Naive thymus-derived CD8-positive, alpha-beta T cell (primary cell): ENCODE results near the gene EPB41L2. TPM values are rescaled to one million over a fixed set of nuclear protein-coding genes. Genes with fewer than 3 reads are reported as not detected.
"Not testable (repeated sequence)": the region's sequence is repeated elsewhere in the genome, so short reads cannot be mapped to it uniquely, and the experiment has no call there.

Experiments
- ATAC-seq, 2 donors: fragments of 150-1000 bp; cut with Tn5 transposase in 1 of 2; sonication (Bioruptor Pico), chemical (Tn5 transposase) in 1 of 2; 1 replicate in 1 of 2; 2 replicates in 1 of 2; pipeline ENCODE4 v1.10.0; 2021; ENCODE audit warnings: mild to moderate bottlenecking in 2 of 2, moderate library complexity in 2 of 2
- POLR2A ChIA-PET: fragments of 350-600 bp; sonication (Branson Sonifier 250); formaldehyde crosslinking; loops from one replicate; lab custom pipeline; 2021; ENCODE audit warnings: antibody characterized with exemption; lab: Charles Lee
- DNase-seq, 10 donors: peaks; one replicate each; pipeline versions ENCODE4 v3.0.0 to v3.0.0-alpha.2; 2020 to 2022
- H3K27ac Mint-ChIP-seq, 10 donors: one replicate each; pipeline ENCODE4 v1.8.0; 2020 to 2022; ENCODE audit warnings: mild to moderate bottlenecking in 10 of 10, mixed read lengths in 10 of 10, moderate library complexity in 4 of 10, inconsistent platforms in 1 of 10
- H3K27me3 Mint-ChIP-seq, 5 donors: one replicate each; pipeline ENCODE4 v1.8.0; 2021 to 2022; ENCODE audit warnings: mixed read lengths in 5 of 5
- H3K36me3 Mint-ChIP-seq, 3 donors: one replicate each; pipeline ENCODE4 v1.8.0; 2020 to 2022; ENCODE audit warnings: mixed read lengths in 3 of 3, mild to moderate bottlenecking in 2 of 3, inconsistent platforms in 1 of 3
- H3K4me1 Mint-ChIP-seq, 4 donors: one replicate each; pipeline ENCODE4 v1.8.0; 2021 to 2022; ENCODE audit warnings: mixed read lengths in 4 of 4
- H3K4me3 Mint-ChIP-seq, 10 donors: one replicate each; pipeline ENCODE4 v1.8.0; 2020 to 2022; ENCODE audit warnings: mild to moderate bottlenecking in 10 of 10, mixed read lengths in 10 of 10, moderate library complexity in 6 of 10, inconsistent platforms in 1 of 10
- H3K9me3 Mint-ChIP-seq, 9 donors: one replicate each; pipeline ENCODE4 v1.8.0; 2020 to 2022; ENCODE audit warnings: mixed read lengths in 9 of 9, mild to moderate bottlenecking in 3 of 9, inconsistent platforms in 1 of 9, moderate library complexity in 1 of 9
- polyA plus RNA-seq, 3 donors: library from polyadenylated mRNA; unstranded; fragments of 300-500 nt; fragmentation: Illumina TruSeq; gene quantifications; one replicate each; pipeline ENCODE4 v1.2.3, GENCODE V29; 2021
- total RNA-seq, 8 experiments: library from RNA in 2 of 8; stranded (reverse) in 2 of 8; gene quantifications; one replicate each; pipeline ENCODE4 v1.2.3 and lab custom pipeline; 2021 to 2026

The EPB41L2 gene
- total and polyA plus RNA-seq, 5 experiments from 2014 or later = 1.8 to 31.1 (median 3.3) TPM

GRCh38 chr6:131026243-131026642 lies 36.8 kb downstream of the EPB41L2 start:
- Mint-ChIP-seq H3K36me3 (no peaks in the 10 kb centered on the region), H3K27me3 (no peaks in the 10 kb centered on the region), H3K27ac (no peak overlapping the region), H3K4me3 (no peak overlapping the region), H3K9me3 (no peaks in the 10 kb centered on the region), H3K4me1 (no peaks in the 10 kb centered on the region)
- ATAC-seq (no peak), DNase-seq (no peak)
- POLR2A ChIA-PET = no interaction called here

GRCh38 chr6:131024565-131024964 lies 38.5 kb downstream of the EPB41L2 start:
- H3K27ac Mint-ChIP-seq = no peak overlapping the region
- no peaks in the 10 kb centered on the region for H3K36me3 Mint-ChIP-seq
- no peaks in the 10 kb centered on the region for H3K9me3 Mint-ChIP-seq
- POLR2A ChIA-PET = no interaction called here
- H3K4me1 Mint-ChIP-seq = no peaks in the 10 kb centered on the region
- no peak for ATAC-seq
- no peaks in the 10 kb centered on the region for H3K27me3 Mint-ChIP-seq
- no peak for DNase-seq
- H3K4me3 Mint-ChIP-seq = no peak overlapping the region

- Mint-ChIP-seq H3K27ac (no peak overlapping the region), H3K4me3 (no peak overlapping the region), H3K27me3 (no peaks in the 10 kb centered on the region), H3K4me1 (no peaks in the 10 kb centered on the region), H3K9me3 (no peaks in the 10 kb centered on the region), H3K36me3 (no peaks in the 10 kb centered on the region)
- ATAC-seq = no peak
- POLR2A ChIA-PET = no interaction called here
- DNase-seq = no peak
These were observed 39.1 kb downstream of the EPB41L2 start for GRCh38 chr6:131023834-131024504.

GRCh38 chr6:131022691-131023090 lies 40.4 kb downstream of the EPB41L2 start:
- Mint-ChIP-seq H3K9me3 (no peaks in the 10 kb centered on the region), H3K36me3 (no peaks in the 10 kb centered on the region), H3K4me1 (no peaks in the 10 kb centered on the region), H3K4me3 (no peak overlapping the region), H3K27ac (no peak overlapping the region), H3K27me3 (no peaks in the 10 kb centered on the region)
- ATAC-seq = no peak
- POLR2A ChIA-PET = no interaction called here
- DNase-seq = no peak

GRCh38 chr6:131017962-131018361 lies 45.1 kb downstream of the EPB41L2 start:
- POLR2A ChIA-PET = no interaction called here
- H3K9me3 Mint-ChIP-seq = no peaks in the 10 kb centered on the region
- no peaks in the 10 kb centered on the region for H3K36me3 Mint-ChIP-seq
- H3K27me3 Mint-ChIP-seq = no peaks in the 10 kb centered on the region
- no peak overlapping the region for H3K4me3 Mint-ChIP-seq
- no peak overlapping the region for H3K27ac Mint-ChIP-seq
- ATAC-seq (no peak), DNase-seq (no peak)
- peaks cover 0 to 5% (median 0%) of the 10 kb centered on the region in 4 donors for H3K4me1 Mint-ChIP-seq

GRCh38 chr6:131015630-131016263 lies 47.3 kb downstream of the EPB41L2 start:
- no peak overlapping the region for H3K4me3 Mint-ChIP-seq
- POLR2A ChIA-PET = interaction anchor here (0.7 kb wide), 1 partner anchor 19 kb away, joined by 3 read pairs; no protein-coding TSS in a partner anchor
- DNase-seq (no peak), ATAC-seq (no peak)
- no peaks in the 10 kb centered on the region for H3K9me3 Mint-ChIP-seq
- H3K36me3 Mint-ChIP-seq = peaks cover 0 to 3% (median 2%) of the 10 kb centered on the region in 3 donors
- peak overlapping the region in 1 of 10 donors; percentile 12 for H3K27ac Mint-ChIP-seq
- peaks cover 0 to 5% (median 0%) of the 10 kb centered on the region in 4 donors for H3K4me1 Mint-ChIP-seq
- no peaks in the 10 kb centered on the region for H3K27me3 Mint-ChIP-seq

- DNase-seq = no peak
- Mint-ChIP-seq H3K27ac (no peak overlapping the region), H3K4me3 (no peak overlapping the region), H3K36me3 (peaks cover 0 to 4% (median 3%) of the 10 kb centered on the region in 3 donors), H3K9me3 (peaks cover 0 to under 1% (median 0%) of the 10 kb centered on the region in 9 donors), H3K27me3 (no peaks in the 10 kb centered on the region), H3K4me1 (peaks cover 0 to 5% (median 0%) of the 10 kb centered on the region in 4 donors)
- POLR2A ChIA-PET = no interaction called here
- ATAC-seq = no peak
These were observed 47.9 kb downstream of the EPB41L2 start for GRCh38 chr6:131015025-131015591.

GRCh38 chr6:131014080-131014776 lies 48.8 kb downstream of the EPB41L2 start:
- POLR2A ChIA-PET = interaction anchor here (0.7 kb wide), 1 partner anchor 98 kb away, joined by 3 read pairs; no protein-coding TSS in a partner anchor

GRCh38 chr6:131013495-131013894 lies 49.5 kb downstream of the EPB41L2 start:
- Mint-ChIP-seq H3K4me1 (peaks cover 0 to 5% (median 0%) of the 10 kb centered on the region in 4 donors), H3K36me3 (peaks cover 4 to 15% (median 13%) of the 10 kb centered on the region in 3 donors), H3K27ac (no peak overlapping the region), H3K27me3 (no peaks in the 10 kb centered on the region), H3K9me3 (peaks cover 0 to 16% (median 12%) of the 10 kb centered on the region in 9 donors), H3K4me3 (no peak overlapping the region)
- ATAC-seq (no peak), DNase-seq (no peak)
- POLR2A ChIA-PET = interaction anchor here (0.7 kb wide), 1 partner anchor 98 kb away, joined by 3 read pairs; no protein-coding TSS in a partner anchor

More at GRCh38 chr6:131014080-131014776, 48.8 kb downstream of the EPB41L2 start:
- Mint-ChIP-seq H3K27ac (peak overlapping the region in 1 of 10 donors; percentile 25), H3K4me1 (peaks cover 0 to 5% (median 0%) of the 10 kb centered on the region in 4 donors), H3K27me3 (no peaks in the 10 kb centered on the region), H3K9me3 (peaks cover 0 to 9% (median 6%) of the 10 kb centered on the region in 9 donors), H3K4me3 (no peak overlapping the region), H3K36me3 (peaks cover 4 to 11% (median 6%) of the 10 kb centered on the region in 3 donors)
- no peak for DNase-seq
- no peak for ATAC-seq

GRCh38 chr6:131009790-131010189 lies 53.3 kb downstream of the EPB41L2 start:
- no peak for DNase-seq
- H3K4me1 Mint-ChIP-seq = peaks cover 0 to 5% (median 0%) of the 10 kb centered on the region in 4 donors

GRCh38 chr6:131008965-131009364 lies 54.1 kb downstream of the EPB41L2 start:
- Mint-ChIP-seq H3K36me3 (peaks cover 10 to 34% (median 32%) of the 10 kb centered on the region in 3 donors), H3K9me3 (peaks cover 14 to 36% (median 29%) of the 10 kb centered on the region in 9 donors)
- DNase-seq, H3K27me3 Mint-ChIP-seq, H3K4me1 Mint-ChIP-seq, ATAC-seq, H3K4me3 Mint-ChIP-seq, H3K27ac Mint-ChIP-seq, POLR2A ChIA-PET: not testable (repeated sequence)

More at GRCh38 chr6:131009790-131010189, 53.3 kb downstream of the EPB41L2 start:
- Mint-ChIP-seq H3K36me3 (peaks cover 10 to 34% (median 32%) of the 10 kb centered on the region in 3 donors), H3K27me3 (no peaks in the 10 kb centered on the region), H3K9me3 (peaks cover 14 to 36% (median 29%) of the 10 kb centered on the region in 9 donors), H3K4me3 (no peak overlapping the region), H3K27ac (no peak overlapping the region)
- ATAC-seq = no peak
- POLR2A ChIA-PET = no interaction called here

- H3K27me3 Mint-ChIP-seq, H3K4me3 Mint-ChIP-seq, DNase-seq, POLR2A ChIA-PET, H3K4me1 Mint-ChIP-seq, ATAC-seq, H3K27ac Mint-ChIP-seq: not testable (repeated sequence)
- peaks cover 10 to 34% (median 32%) of the 10 kb centered on the region in 3 donors for H3K36me3 Mint-ChIP-seq
- peaks cover 14 to 36% (median 29%) of the 10 kb centered on the region in 9 donors for H3K9me3 Mint-ChIP-seq
These were observed 55.1 kb downstream of the EPB41L2 start for GRCh38 chr6:131007964-131008363.
